AG08396 (cell line): ENCODE measurements around the gene GBX1.

Source experiments
- DNase-seq: peaks from one replicate; pipeline ENCODE4 v3.0.0; 2012; ENCODE audit warnings: low spot score, mixed read lengths

GBX1 gene

DNA sequence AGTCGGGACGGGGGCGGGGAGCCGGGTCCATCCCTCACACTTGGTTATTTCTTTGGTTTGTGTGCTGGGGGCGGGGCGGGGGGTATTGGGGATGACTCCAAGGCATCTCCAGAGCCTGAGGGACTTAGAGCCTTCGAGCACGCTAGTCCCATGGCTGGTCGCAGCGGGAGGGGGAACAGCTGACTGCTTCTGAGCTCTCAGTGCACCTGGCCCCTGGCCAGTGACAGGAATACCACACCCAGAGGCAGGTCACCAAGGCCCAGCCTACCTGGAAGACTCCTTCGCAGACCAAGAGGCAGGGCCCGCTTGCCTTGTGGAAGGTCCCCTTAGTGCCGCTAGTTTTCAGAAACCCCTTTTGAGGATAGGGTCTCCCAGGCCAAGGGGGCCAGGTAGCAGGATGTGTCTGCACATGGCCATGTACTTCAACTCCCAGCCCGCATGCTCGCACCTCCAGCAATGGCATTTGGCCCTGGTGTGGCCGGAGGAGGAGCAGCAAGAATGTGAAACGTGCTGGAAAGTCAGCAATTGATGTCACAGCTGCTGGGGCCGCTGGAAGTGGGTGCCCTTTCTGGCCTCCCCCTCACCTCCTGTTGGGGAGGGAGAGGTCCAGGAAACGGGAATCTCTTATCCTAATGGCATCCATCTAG is 40.9 kb downstream of the GBX1 start:
- no peak for DNase-seq

GRCh38 chr7:151125846-151126481 is 41.5 kb downstream of the GBX1 start:
- DNase-seq: peak; percentile 64

- peak; percentile 75 for DNase-seq
These were observed 42.0 kb downstream of the GBX1 start for GRCh38 chr7:151125470-151125845.

DNA sequence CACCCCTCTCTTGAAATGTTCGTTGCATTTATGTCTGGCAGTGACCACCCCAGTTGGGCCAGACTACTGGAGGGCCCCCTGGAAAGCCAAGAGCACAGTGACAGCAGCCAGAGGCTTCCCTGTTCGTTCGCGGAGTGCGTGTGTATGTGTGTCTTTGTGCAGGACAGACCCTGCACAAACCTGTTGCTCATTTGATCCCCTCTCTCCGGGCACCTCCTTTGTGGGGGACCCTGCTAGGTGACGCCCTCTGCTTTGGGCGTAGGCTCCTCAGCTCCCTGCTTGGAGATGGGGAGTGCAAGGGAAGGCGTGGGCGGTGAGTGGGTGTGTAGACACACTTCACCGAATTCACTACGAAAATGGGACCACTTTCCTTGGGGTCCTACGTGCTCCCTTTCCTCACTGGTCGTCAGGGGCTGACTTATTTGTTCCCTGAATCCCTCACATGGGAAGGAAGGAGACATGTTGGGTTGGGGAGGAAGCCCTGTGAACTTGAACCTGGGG is 42.5 kb downstream of the GBX1 start:
- DNase-seq: no peak

DNA sequence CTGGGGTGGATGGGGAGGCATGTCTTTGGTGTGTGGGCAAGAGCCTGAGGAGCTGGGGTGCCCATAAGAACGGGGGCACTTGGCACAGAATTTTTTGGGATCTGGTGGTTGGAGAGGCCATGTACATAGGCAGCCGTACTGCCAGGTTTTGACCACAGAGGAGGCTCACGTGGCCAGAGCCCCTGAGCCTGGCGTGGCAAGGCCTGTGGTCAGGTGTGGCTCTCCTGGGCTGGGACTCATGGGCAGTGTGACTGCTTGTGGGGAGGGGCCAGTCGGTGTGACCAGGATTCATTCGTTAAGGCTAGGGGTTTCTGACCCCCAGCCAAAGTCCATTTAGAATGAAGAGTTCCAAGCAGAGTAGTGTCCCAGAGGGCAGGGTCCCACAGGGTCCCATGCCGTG is 43.0 kb downstream of the GBX1 start:
- no peak for DNase-seq

DNA sequence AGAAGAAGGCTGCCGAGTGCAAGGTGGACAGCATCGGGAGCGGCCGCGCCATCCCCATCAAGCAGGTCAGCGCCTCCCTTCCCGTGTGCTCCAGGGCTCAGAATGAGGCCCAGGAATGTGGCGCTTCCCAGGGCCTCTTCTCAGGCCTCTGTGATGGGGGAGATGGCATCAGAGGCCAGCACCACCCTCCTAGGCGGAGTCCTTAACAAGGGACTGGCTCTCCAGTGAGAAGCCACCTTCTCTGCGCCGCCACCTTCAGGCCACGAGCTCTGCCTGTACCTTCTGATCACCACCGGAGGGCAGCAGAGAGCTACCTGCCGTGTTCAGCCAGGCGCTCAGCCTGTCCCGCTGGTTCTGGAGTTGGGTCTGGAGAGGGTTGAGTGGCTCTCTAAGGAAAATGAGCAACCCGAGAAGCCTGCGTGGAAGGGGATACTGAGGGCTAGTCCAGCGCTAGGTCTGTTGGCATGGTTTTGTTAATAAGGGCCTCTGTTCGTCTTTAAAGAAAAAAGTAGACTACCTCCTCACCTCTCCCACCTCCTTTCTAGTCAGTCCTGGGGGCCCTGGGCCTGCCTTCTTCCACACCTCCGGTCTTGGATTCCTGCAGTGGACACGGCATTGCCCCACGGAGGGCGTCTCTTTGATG is 43.6 kb downstream of the GBX1 start:
- DNase-seq: peak; percentile 97

GRCh38 chr7:151123158-151123821 is 44.2 kb downstream of the GBX1 start:
- no peak for DNase-seq

DNA sequence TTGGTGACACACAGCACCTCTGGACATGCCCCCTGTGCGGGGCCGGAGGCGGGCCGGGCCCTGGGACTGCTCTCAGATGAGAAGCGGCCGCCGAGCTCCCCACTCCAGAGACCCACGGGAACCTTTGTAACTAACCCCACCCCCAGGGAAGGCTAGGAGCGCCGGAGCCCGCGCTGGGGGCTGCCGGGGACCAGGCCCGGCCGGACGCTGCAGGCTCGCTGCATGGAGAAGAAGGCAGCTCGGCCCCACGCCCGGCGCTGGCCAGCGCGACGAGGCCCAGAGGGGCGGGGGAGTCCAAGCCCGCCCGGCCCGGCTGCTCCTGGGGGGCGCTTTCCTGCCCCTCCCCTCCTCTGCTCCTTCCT is 44.7 kb downstream of the GBX1 start:
- DNase-seq: no peak

DNA sequence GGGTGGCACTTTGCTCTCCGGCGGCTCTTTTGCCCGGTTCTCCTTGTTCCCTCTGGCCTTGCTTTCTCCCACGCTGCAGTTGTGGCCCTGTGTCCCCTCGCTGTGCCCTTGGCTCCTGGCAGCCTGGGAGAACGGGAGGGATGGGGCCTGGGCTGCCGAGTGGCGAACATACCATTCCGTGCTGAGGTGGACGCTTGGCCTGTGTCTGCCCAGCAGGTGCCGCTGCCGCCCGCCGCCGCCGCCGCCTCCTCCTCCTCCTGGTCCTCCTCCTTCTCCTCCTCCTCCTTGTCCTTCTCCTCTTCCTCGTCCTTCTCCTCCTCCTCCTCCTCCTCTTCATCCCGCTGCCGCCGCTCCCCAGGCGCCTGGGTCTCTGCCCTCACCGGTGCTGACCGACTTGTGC is 45.2 kb downstream of the GBX1 start:
- DNase-seq: no peak

- DNase-seq: no peak
These were observed 45.9 kb downstream of the GBX1 start for GRCh38 chr7:151121380-151122170.

DNA sequence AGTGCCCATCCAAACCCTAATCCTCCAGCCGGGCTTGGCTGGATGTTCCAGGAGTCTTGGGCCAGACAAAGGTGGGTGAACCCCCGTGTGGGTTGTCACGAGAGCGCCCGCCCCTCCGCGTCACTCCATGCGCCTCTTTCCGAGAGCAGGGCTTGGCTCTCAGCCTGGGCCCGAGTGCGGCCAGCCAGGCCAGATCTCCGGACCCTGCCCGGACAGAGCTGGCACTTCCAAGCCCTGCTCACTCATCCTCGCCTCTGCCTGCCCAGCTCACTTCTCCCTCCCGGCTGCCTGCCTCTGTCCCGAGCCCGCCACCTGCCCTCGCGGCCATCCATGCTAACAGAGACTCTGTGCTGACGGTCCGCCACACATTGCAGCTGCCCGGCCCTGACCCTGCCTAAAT is 46.6 kb downstream of the GBX1 start:
- no peak for DNase-seq

GRCh38 chr7:151119902-151120301 is 47.6 kb downstream of the GBX1 start:
- DNase-seq: no peak

DNA sequence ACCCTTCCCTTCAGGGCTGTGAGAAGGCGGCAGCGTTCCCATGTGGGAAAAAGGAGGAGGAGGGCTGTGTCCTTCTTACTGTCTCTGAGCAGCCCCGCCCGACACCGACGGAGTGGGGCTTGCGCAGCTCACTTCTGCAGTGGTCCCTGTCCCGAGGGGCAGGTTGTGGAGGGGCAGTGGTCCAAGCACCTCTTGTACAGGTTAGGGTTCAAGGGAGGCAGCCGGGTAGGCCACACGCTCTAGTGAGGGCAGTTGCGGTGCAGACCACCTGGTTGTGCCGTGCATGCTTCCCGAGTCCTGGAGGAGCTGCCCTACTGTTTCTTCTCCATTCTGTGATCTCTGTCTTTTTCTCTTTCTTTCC is 48.5 kb downstream of the GBX1 start:
- DNase-seq: no peak

GRCh38 chr7:151118108-151119054 is 49.1 kb downstream of the GBX1 start:
- no peak for DNase-seq

DNA sequence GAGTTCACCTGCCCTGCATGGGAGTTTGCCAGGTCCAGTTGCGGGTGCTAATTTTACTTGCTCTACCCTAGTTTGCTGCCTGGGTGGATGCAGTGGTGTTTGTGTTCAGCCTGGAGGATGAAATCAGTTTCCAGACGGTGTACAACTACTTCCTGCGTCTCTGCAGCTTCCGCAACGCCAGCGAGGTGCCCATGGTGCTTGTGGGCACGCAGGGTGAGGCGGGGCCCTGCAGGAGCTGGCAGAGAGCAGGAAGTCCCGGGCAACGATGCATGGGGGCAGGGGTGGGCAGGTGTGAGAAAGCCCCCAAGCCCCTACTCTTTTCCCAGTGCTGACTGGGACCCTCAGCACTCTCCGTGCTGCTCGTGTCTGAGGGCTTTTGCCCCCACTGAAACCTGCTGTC is 49.9 kb downstream of the GBX1 start:
- DNase-seq: no peak

DNA sequence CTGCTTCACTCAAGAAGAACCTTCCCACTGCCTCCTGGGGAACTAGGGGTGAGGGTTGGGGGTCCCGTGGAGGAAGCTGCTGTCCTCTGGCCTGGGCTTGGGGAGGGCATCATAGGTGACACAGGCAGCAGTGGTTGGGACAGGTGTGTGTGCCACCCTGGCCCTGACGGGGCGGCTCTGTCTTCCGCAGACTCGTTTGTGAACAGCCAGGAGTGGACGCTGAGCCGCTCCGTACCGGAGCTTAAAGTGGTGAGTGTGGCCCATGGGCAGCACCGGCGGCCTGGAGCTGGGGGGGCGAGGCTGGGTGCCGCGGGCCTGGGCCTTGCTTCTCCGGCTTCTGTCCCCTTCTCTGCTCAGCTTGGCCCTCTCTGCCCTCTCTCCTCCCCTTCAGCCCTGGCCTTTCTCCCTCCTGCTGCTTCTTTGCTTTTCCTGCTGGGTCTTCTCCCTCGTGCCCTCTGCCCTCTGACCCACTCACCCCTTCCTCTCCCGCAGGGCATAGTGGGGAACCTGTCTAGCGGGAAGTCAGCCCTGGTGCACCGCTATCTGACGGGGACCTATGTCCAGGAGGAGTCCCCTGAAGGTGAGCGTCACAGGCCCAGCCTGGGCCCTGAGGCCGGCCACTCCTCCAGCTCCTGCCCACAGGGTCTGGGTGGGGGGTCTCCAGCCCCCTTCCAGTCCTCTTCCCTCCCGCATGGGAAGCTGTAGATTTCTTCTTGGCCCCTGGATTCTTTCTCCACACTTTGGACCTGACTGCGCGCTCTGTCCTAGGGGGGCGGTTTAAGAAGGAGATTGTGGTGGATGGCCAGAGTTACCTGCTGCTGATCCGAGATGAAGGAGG is 50.7 kb downstream of the GBX1 start:
- no peak for DNase-seq

- DNase-seq: no peak
These were observed 51.6 kb downstream of the GBX1 start for GRCh38 chr7:151115836-151116418.

DNA sequence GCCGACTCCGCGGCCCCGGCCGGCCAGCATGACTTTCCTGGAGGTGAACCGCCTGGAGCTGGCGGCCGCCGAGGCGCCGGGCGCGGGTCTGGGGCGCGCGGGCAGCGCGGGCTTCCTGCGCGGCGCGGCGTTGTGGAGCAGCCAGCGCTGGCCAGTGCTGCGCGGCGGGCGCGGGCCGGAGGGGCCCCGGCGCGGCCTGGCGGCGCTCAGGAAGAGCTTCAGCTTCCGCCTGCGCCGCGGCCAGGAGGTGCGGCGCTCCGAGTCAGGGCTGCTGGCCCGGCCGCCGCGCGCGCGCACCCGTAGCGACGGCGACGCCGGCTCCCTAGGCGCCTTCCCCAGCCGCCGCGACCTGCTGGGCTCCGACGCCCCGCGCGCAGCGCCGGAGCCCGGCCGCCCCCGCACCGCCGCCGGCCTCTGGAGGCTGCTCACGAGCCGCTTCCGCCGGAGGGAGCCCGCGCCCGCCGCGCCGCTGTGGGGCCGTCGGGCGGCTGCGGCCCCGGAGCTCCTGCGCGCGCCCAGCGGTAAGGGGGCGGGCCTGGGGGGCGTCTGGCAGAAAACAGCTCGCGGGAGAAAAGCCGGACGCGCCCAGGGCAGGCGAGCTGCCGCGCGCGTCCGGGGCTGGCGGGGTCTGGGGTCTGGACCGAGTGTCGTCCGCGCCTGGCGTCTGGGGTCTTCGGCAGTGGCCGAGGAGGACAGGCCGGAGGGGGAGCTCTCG is 52.2 kb downstream of the GBX1 start:
- DNase-seq: peak; percentile 73
